HG03064 (cell line): ENCODE measurements around the gene PRR3.
"Not testable (repeated sequence)": the region's sequence is repeated elsewhere in the genome, so short reads cannot be mapped to it uniquely, and the experiment has no call there.

Experiments
- ATAC-seq: cut with Tn5 transposase; IDR thresholded peaks from one replicate; pipeline ENCODE4 v1.9.1; 2021; ENCODE audit warnings: low read depth; ENCODE audit not compliant: unreplicated experiment

Gene PRR3

DNA sequence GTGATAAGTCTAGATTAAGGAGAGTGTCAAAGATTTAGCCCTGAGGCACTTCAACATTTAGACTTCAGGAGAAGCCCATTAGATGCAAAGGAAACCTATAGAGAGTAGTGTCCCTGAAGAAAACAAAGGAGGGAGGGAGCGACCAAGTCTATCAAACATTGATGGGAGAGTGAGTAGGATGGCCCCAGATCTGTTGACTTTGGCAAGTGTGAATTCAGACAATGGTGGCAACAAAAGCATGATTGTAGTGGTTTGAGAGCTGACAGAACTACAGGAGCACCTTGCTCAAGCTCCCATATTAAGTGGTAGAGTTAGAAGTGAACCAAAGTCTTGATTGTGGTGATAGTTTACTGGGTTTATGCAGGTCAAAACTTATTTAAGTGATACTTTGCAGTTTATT, 13.2 kb downstream of the PRR3 start:
- ATAC-seq = no peak

DNA sequence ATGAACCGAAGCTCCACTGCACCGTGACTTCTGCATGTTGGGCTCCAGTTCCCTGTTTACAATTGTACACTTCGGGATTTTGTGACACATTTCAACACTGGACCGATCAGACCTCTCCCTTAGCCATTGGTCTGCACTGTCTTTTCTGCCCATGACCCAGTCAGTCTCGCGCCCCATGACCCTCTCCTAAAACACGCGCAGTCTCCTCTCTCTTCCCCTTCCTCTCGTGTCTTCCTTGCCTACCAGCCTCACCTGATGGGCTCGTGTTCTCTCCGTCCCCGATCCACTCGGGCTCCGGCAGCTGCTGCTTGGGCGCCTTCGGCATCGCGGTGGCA, 13.6 kb downstream of the PRR3 start:
- ATAC-seq = peak; percentile 23

DNA sequence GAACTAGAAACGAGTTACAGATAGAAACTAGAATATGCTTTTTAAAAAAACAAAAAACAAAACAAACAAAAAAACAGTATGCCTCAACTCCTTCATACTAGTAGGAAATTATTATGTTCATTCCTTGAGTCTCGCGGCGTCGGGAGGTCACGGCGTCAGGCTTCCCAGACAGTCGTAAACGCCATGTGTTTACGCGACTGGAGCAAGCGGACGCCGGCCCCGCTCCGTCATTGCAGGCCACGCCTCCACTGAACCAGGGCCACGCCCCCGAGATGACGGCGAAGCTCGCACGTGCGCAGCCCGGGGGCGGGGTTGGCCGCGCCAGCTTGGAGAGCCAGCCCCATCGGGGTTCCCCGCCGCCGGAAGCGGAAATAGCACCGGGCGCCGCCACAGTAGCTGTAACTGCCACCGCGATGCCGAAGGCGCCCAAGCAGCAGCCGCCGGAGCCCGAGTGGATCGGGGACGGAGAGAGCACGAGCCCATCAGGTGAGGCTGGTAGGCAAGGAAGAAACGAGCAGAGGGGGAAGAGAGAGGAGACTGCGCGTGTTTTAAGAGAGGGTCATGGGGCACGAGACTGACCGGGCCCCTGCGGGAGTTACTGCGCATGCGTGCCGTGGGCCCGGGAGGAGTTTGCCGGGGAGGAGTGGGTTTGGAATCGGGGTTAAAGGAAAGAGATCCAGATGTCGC, 14.1 kb downstream of the PRR3 start, which contains the start of gene ABCF1:
ABCF1 (plus strand) TSS at position 368 of the 687 bp plus-strand sequence; CDS start at position 414, 46 bp downstream.
- peak; percentile 90 for ATAC-seq

DNA sequence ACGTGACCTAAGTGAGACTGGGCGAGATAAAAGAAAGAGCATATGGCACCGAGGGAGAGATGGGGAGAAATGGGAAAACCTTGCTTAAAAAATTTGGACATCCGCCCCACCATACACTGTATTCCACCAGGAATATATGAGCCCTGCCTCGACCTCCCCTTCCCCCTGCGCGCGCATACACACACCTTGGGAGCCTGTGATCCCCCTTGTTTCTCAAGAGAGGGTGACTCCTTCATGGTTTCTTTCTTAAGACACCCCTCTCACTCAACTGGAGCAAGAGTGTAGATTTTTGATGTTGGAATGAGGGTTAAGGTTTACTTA, 14.6 kb downstream of the PRR3 start:
- no peak for ATAC-seq

DNA sequence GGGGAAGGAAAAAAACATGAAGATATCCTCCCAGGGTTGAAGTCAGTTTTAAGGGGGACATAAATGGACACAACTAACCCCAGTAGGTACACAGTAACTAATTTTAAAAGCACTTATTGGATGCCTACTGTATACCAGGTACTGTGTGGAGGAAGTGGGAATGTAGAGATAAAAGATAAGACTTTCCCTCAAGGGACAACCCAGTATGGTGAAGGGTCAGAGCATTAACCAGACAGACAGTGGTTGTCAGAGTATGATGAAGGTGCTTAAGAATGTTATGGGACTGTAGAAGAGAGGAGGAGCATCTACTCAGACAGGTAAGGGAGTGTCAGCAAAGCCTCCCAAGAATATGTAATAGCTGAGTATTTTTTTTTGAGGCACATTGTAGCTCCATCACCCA, 15.1 kb downstream of the PRR3 start:
- no peak for ATAC-seq

DNA sequence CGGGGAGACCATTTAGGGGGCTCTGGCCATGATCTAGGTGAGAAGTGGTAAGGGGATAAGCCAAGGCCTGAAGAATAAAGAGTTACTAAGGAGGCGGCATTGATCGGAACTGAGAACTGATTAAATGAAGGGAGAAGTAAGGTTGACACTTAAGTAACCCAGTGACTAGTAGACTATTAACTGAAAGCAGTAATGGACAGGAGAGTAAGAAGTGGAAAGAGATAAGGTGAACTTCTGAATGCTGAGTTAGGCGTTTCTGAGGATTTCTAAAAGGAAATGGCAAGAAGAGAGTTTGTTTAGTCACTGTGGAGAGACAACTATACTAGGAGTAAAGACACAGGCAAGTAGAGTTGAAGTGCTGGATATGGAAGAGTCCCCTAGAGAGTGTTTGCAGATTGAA, 16.0 kb downstream of the PRR3 start:
- ATAC-seq = no peak

DNA sequence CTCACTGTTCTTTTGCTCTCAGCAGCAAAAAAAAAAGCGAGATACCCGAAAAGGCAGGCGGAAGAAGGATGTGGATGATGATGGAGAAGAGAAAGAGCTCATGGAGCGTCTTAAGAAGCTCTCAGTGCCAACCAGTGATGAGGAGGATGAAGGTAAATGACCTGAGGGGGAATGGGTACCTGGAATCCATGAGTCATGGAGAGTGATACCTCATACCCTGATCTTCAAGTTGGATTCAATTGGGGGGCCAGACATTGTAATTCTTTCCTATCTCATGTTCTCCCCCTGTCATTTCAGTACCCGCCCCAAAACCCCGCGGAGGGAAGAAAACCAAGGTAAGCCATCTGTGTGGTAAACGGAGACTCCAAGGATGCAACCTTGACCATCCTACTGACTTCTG, 21.0 kb downstream of the PRR3 start:
- no peak for ATAC-seq

DNA sequence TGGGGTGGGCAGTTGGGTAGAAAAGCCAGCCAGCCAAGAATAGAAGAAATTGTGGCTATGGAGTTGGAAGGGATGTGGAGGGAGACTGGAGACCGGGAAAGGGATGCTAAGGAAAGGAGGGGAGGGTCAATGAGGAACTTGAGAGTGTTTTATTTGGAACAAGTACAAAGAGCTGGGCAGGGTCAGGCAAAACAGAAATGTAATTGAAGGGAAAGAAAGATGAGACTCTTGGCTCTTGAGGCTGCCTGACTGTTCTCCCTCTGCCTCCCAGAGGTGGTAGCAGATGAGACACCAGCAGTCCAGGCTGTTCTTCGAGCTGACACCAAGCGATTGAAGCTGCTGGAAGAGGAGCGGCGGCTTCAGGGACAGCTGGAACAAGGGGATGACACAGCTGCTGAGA, 26.8 kb downstream of the PRR3 start:
- no peak for ATAC-seq

DNA sequence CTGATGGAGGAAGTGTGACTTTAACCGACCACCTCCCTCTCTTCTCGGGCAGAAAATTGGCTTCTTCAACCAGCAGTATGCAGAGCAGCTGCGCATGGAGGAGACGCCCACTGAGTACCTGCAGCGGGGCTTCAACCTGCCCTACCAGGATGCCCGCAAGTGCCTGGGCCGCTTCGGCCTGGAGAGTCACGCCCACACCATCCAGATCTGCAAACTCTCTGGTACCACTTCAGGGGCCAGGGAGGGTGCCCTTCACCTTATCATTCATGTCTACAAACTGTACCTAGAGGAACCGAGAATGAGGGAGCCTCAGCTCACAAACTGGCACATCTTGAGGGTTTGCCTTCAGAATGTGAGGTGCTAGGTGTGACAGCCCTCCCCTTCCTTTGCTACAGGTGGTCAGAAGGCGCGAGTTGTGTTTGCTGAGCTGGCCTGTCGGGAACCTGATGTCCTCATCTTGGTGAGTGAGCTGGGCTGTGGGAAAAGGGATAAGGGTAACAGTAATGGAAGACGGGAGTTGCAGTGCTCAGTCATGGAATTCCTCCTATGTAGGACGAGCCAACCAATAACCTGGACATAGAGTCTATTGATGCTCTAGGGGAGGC, 32.8 kb downstream of the PRR3 start:
- ATAC-seq = no peak

DNA sequence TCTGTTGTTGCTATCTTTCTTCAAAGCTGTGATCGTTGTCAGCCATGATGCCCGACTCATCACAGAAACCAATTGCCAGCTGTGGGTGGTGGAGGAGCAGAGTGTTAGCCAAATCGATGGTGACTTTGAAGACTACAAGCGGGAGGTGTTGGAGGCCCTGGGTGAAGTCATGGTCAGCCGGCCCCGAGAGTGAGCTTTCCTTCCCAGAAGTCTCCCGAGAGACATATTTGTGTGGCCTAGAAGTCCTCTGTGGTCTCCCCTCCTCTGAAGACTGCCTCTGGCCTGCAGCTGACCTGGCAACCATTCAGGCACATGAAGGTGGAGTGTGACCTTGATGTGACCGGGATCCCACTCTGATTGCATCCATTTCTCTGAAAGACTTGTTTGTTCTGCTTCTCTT, 33.4 kb downstream of the PRR3 start:
- no peak for ATAC-seq

DNA sequence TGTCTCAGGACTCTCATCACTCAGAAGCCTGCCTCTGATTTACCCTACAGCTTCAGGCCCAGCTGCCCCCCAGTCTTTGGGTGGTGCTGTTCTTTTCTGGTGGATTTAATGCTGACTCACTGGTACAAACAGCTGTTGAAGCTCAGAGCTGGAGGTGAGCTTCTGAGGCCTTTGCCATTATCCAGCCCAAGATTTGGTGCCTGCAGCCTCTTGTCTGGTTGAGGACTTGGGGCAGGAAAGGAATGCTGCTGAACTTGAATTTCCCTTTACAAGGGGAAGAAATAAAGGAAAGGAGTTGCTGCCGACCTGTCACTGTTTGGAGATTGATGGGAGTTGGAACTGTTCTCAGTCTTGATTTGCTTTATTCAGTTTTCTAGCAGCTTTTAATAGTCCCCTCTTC, 33.9 kb downstream of the PRR3 start:
- ATAC-seq = no peak

DNA sequence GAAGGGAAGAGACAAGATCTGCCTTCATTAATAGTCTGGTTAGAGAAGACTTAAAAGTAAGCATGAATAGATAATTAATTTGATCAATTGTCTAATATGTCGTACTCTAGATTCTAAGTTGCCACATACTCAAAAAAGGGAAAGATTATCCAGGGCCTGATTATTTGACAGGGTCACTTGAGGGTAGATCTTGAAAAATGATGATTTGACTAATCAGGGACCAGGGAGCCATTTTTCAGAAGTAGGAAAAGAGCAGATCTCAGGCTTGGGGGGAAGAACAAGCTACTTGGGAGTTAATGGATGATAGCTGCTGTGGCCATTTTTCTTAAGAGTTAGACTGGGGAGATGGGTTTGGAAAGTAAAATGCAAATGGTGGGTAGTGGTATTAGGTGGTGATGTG, 35.2 kb downstream of the PRR3 start:
- ATAC-seq = no peak

DNA sequence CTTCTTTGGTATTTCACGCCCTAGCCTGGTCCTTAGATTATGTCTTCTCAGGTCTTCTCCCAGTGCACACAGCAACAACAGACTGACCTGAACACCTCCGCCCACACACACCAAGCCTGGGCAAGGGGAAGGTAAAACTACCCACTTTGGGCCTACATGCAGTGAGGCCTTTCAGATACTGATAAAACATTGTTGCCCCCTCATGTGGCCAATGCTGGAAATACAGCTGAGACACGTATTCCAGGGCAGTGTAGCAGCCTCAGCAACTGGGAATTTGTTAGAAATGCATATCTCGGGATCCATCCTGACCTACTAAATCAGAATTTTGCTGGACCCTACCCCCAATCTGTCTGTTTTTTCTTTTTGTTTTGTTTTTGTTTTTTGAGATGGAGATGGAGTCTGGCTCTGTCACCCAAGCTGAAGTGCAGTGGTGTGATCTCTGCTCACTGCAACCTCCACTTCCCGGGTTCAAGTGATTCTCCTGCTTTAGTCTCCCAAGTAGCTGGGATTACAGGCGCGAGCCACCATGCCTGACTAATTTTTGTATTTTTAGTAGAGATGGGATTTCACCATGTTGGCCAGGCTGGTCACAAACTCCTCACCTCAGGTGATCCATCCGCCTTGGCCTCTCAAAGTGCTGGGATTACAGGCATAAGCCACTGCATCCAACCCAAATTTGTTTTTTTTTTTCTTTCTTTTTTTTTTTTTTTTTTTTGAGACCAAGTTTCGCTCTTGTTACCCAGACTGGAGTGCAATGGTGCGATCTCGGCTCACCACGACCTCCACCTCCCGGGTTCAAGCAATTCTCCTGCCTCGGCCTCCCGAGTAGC, 40.4 kb downstream of the PRR3 start:
- ATAC-seq = not testable (repeated sequence)

DNA sequence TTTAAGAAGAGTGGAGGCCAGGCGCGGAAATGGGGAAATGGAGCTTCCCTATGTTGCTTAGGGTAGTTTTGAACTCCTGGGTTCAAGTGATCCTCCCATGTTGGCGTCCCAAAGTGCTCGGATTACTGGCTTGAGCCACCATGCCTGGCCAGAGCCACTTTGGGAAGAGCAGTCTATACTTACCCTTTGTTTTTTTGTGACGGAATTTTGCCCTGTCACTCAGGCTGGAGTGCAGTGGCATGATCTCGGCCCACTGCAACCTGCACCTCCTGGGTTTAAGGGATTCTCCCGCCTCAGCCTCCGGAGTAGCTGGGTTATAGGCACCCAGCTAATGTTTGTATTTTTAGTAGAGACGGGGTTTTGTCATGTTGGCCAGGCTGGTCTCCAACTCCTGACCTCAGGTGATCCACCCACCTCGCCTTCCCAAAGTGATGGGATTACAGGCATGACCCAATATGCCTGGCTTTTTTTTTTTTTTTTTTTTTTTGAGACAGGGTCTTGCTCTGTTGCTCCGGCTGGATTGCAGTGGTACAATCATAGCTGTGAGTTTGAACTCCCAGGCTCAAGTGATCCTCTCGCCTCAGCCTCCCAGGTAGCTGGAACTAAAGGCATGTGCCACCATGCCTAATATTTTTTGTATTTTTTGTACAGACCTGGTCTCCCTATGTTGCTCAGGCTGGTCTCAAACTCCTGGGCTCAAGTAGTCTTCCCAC, 42.0 kb downstream of the PRR3 start:
- no peak for ATAC-seq

DNA sequence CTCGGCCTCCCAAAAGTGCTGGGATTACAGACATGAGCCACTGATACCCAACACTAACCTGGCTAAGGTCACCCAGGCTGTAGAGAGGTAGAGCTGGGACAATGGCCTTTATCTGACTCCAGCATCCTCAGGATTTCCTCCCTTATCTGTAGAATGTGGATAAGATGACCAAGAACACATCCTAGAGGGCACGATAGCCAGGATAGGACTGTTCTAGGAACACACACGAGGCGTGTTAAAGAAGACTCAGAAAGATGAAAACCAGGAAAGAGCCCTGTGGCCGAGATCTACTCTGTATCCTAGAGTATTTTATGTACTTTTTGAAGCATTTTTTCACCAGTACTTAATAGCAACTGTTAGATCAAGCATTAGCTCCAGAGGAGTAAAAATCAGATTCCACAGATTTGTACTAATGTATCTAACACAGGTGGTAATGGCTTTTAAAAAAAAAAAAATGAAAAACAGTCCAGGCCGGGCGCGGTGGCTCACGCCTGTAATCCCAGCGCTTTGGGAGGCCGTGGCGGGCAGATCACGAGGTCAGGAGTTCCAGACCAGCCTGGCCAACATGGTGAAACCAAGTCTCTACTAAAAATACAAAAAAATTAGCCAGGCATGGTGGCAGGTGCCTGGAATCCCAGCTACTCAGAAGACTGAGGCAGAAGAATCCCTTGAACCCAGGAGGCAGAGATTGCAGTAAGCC, 42.7 kb downstream of the PRR3 start:
- no peak for ATAC-seq

DNA sequence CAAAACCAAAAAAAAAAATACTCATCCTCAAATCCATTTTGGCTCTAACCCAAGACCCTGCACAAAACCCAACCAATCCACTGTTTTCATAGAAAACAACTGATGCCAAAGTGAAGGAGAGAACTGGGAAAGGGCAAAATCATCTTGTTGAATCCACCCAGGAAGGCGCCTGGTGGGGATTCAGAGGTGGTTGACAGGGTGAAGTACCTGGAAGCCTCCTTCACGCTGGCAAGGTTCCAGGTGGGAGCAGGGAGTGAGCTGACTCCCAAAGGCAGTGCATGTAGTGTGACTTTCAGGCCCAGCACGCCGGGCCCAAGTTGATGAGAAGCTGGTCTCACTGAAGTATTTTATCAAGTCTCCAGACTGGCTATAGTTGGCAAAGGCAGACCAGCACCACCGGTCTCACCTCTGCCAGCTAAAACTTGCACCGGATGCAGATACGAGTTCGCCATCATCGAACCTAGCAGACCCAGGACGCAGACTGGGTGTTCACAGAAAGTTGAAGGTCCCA, 43.4 kb downstream of the PRR3 start:
- ATAC-seq = no peak

DNA sequence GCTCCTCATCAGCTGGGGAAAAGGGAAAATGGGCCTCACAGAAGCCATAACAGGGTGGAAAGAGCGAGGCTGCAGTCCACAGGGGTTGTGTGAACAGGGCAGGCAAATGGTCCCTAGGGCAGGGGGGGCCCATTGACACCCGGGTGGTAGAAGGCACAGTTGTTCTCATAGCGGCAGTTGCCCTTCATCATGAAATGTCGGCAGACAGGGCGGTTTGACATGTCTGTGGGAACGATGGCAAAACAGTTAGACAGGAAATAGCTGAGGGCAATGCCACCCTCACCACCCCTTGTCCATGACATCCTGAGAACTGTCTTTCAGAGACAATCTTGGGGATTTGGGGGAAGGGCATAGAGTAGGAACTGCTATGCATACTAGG, 44.3 kb downstream of the PRR3 start:
- ATAC-seq = no peak

DNA sequence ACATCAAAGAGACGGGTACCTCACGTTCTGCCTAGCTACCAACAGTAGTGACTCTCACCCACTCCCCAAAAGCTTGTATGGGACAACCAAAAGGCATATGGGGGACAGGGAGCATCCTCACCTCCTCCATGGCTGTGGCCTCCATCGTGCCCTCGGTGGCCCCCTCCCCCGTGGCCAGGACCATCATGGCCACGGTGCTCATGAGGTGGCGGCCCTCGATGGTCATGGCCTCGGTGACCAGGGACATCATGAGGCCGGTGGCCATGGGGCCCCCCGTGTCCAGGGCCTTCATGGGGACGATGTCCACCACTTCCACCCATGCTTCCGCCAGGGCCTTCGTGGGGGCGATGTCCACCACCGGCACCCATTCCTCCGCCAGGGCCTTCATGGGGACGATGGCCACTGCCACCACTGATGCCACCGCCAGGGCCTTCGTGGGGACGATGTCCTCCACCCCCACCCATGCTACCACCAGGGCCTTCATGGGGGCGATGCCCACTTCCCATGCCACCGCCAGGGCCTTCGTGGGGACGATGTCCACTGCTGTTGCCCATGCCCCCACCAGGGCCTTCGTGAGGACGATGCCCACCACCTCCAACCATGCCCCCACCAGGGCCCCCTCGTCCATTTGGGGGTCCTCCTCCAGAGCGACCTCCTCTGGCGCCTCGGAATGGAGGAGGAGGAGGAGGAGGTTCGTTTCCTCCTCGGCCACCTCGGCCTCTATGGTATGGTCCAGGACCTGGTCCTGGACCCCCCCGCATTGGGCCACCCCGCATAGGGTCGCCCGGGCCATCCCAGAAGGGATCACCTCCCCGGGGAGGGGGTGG, 44.9 kb downstream of the PRR3 start:
- ATAC-seq = no peak

DNA sequence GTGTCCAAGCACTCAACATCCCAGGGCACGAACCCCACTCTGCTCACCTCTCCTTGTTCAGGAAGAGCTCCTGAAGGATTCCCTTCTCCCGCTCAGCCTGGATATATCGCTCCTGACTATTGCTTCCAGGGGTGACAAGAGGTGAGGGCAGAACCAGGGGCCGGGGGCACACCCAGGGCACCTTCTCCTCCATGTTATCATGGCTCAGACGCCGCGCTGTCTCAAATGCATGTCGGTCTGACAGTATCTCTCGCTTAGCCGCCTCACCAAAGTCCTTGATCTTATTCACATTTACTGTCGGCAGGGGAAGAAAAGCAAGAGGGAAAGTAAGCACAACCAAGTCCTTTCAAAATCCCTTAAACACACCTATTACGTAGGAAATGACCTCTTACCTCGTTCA, 46.9 kb downstream of the PRR3 start:
- no peak for ATAC-seq

DNA sequence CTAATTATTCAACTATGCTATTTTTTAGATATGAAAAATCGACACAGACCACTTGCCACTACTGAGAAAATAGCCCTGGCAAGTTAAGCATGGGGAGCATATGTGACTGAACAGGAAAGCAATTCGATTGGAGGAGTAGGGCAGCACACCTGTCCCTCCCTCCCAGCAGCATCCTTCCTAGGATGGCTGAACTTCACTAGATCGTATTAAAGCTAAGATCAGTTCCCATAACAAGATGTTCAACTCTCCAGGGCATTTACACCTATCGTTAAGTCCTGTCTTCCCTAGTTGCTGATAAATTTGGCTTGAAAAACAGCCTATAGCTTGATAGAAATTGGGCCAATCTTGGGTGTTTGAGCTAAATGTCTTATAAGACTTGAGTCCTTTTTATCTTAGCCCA, 53.0 kb downstream of the PRR3 start:
- ATAC-seq = no peak
